GM21717 (cell line): ENCODE measurements around the gene STARD10.
"Not testable (repeated sequence)": the region's sequence is repeated elsewhere in the genome, so short reads cannot be mapped to it uniquely, and the experiment has no call there.

Experiments used
- ATAC-seq: cut with Tn5 transposase; IDR thresholded peaks from one replicate; pipeline ENCODE4 v1.9.1; 2021; ENCODE audit warnings: mild to moderate bottlenecking, moderate library complexity; ENCODE audit not compliant: unreplicated experiment

STARD10 gene

GRCh38 chr11:72826191-72826941 is 32.5 kb upstream of the STARD10 start:
- ATAC-seq = no peak

DNA sequence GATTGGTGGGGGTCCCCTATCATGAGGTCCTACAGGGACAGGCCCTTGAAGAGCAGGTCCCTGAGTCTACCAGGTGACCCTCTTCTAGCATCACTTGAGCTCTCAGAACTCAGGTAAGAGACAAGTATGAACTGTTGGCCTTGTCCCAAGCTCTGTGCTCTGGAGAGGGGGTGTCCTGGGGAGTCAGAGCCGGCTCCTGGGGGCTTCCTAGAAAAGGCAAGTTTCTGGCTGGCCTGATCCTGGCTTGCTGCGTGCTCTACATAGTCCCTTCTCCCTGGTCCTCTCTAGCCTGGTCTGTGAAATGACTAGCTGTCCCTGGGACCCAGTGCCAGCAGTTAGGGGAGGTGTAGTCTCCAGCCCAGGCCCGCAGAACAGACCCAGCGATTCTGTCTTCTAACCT is 31.8 kb upstream of the STARD10 start:
- no peak for ATAC-seq

GRCh38 chr11:72824811-72825505 is 31.1 kb upstream of the STARD10 start:
- no peak for ATAC-seq

- no peak for ATAC-seq
Measured at GRCh38 chr11:72824020-72824419, 30.2 kb upstream of the STARD10 start.

- no peak for ATAC-seq
Measured at GRCh38 chr11:72823105-72823804, 29.4 kb upstream of the STARD10 start.

DNA sequence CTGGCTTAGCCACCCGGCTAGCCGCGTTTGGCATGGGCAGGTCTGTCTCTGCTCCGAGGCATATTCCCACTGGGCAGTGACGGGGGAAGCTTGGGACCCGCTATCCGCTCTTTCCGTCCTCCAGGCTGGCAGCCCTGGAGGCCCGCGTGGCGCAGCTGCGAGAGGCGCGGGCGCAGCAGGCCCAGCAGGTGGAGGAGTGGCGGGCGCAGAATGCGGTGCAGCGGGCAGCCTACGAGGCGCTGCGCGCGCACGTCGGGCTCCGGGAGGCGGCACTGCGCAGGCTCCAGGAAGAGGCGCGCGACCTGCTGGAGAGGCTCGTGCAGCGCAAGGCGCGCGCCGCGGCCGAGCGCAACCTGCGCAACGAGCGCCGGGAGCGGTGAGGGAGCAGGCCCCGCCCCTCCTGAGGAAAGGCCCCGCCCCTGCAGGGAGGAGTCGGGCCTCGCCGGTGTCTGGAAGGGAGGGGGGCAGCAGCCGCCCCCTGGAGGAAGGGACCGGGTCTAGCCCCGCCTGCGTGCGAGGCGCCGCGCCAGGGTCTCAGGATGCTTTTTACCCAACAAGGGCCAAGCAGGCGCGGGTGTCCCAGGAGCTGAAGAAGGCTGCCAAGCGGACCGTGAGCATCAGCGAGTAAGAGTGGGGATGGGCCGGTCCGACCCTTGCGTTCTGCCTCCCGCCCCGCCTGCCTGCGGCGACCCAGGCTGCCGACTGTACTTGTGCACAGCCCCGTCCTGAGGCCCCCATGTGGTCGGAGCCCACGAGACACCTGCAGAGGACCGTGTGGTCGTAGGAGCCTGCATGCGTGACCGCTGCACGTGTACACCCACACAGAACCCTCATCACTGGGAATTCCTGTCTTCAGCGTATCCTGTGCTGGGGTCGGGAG is 28.3 kb upstream of the STARD10 start:
- ATAC-seq = peak; percentile 42

DNA sequence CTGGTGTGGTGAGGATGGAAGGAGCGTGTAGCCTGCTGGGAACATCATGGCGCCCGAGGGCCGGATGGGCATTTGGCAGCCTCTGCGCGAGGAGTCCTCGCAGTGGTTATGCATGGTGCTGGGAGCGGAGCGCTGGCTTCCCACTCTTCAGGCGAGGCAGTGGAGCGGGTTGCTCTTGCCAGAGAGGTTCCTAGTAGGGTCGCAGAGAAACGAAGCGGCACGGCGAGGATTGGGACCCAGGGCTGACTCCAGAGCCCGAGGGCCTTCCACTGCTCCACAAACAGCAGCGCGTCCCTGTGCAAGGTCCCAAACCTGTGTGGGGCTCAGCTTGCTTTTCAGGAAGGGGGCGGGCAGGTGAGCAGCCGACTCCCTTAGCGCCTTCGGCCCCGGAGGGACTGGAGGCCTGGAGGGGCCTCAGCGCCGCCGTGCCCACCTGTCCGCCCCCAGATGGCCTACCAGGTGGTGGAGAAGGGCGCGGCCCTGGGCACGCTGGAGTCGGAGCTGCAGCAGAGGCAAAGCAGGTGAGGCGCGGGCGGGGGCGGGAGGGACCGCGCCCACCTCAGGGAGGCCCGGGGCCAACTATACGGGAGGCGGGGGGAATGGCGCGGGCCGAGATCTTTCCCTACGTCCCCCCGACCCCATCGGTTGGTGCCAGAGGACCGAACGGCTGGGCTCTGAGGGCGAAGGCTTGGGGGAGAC is 27.5 kb upstream of the STARD10 start:
- ATAC-seq = no peak

- no peak for ATAC-seq
Measured at GRCh38 chr11:72820439-72821139, 26.7 kb upstream of the STARD10 start.

GRCh38 chr11:72818971-72819370 is 25.1 kb upstream of the STARD10 start:
- ATAC-seq = no peak

DNA sequence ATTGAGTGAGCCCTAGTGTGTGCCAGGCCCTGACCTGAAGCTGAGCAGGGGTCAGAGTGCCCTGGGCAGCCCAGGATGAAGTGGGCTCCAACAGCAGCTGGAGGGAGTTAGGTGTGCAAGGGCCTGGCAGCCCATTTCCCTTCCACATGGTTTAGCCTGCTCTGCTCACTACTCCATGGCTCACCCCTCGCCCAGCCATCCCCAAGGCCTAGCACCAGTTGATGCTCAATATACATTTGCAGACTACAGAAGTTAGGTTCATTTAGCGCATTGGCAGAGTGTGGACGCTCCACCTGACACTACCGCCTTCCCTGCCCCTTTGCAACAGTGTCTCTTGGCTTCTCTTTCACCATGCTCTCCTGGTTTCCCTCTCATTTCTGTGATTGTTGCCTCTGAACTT is 24.1 kb upstream of the STARD10 start:
- ATAC-seq = no peak

DNA sequence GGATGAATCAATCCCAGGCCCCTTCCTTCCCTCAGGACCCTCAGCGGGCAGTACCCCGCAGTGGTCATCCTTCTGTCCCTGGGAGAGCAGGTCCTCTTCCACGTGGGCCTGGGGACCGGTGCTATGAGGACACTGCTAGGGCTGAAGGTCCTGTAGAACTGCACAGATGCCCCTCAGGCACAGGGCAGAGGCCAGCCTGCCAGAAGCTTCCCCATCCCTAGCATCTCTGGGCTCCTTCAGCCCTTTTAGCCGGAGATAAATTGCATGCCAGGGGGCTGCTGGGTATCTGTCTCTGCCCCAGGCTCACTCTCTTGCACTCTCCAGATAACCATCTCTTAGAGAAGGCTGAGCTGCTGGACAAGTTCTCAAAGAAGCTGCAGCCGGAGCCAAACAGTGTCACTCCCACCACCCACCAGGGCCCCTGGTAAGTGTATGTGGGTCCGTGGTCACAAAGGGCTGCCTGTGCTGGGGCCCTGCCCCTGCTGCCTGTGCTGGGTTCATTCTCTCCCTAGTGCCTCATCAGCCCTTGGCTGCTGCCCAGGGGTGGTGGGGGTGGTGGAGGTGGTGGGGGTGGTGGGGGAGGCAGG is 22.6 kb upstream of the STARD10 start:
- no peak for ATAC-seq

GRCh38 chr11:72815110-72815618 is 21.3 kb upstream of the STARD10 start:
- peak; percentile 6 for ATAC-seq

- ATAC-seq = peak; percentile 54
Measured at GRCh38 chr11:72814286-72815109, 20.7 kb upstream of the STARD10 start, which contains the start of gene ATG16L2. Gene ATG16L2 (plus strand): TSS chr11:72814411. CDS start chr11:72814446, 35 bp downstream.

DNA sequence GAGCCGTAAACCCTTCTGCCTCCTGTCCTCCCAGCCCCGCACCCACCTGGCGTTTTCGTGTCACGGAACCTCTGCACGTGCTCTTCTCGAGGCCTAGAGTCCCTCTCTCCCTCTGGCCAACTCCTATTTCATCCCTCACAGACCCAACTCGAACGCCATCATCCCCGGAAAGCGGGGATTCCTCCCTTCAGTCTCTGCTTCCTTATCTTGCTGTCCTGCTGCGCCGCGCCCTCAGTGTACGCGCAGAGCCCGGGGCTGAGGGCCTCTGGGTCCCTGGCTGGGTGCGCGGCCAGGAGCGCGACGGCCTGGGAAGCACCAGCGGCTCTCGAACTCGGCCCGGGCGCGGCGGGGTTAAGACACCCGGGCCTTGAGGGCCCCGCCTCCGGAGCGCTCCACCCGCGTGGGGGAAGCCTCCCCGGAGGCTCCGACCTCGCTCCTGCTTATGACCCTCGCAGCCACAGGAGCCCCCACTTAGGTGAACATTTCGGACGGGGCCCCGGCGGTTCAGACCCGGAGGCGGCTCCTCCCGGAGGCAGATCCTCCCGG is 20.0 kb upstream of the STARD10 start:
- ATAC-seq = peak; percentile 40

DNA sequence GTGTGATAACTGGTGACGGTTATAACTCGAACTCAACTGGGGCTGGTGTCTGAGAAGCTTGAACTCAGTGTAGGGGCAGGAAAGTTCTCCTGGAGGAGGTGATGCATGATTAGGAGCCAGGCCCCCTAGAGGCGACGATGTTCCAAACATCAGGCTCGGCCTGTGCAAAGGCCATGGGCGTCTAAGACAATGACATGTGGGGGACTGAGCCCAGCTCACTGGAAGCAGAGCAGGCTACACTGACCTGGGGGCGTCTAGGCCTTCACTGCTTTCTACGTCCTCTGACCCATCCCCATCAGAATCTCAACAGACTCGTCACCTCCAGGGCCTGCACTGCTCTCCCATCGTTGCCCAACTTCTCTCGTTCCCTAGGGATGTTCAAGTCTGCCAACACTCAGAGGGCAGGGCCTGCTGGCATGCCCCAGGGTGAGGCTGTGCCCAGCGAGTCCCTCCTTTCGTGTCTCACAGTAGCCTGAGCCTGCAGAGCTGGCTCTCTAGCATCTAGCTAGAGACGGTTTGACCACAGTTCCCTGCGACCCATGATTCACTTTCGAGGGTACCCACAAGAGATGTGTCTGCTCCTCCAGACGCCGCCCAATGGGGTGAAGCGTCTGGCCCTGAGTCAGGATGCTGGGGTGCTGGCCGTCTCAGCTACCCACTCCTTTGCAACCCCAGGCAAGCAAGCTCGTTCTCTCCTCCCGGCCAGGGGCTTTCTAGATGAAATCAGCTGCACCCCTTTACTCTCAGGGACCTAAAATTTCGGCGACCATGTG is 19.3 kb upstream of the STARD10 start:
- ATAC-seq = peak; percentile 17

DNA sequence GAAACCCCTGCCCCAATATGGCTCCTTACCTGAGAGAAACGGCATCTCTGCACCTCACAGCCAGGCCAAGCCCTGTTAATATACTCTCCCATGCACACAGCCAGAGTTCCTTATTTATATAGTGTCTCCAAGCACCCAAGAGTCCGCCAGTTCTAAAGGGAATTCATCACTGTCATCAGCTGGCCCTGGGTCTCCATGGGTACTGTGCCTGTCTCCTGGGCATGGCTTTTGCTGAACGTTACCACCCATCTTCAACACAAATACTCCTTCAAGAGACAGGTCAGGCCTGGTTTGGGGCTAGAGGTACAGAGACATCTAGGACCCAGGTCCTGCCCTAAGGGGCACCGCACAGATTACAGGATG is 18.7 kb upstream of the STARD10 start:
- no peak for ATAC-seq

DNA sequence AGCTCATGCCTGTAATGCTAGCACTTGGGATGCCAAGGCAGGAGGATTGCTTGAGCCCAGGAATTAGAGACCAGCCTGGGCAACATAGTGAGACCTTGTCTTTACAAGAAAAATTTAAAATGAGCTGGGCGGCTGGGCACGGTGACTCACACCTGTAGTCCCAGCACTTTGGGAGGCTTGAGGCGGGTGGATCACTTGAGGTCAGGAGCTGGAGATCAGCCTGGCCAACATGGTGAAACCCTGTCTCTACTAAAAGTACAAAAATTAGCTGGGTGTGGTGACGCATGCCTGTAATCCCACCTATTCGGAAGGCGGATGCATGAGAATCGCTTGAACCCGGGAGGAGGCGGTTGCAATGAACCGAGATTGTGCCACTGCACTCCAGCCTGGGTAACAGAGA is 17.8 kb upstream of the STARD10 start:
- ATAC-seq = not testable (repeated sequence)
